Erythroblast (primary cell): ENCODE data around the gene HERC4.

ENCODE experiments used
- GATA1 ChIP-seq: IDR thresholded peaks from 2 replicates; pipeline ENCODE4 v1.6.1; 2011; ENCODE audit warnings: low read depth, mild to moderate bottlenecking, control low read depth, low read length, moderate library complexity
- POLR2A ChIP-seq: IDR thresholded peaks from 2 replicates; pipeline ENCODE4 v1.6.1; 2011; ENCODE audit warnings: mild to moderate bottlenecking, low read length

DNA sequence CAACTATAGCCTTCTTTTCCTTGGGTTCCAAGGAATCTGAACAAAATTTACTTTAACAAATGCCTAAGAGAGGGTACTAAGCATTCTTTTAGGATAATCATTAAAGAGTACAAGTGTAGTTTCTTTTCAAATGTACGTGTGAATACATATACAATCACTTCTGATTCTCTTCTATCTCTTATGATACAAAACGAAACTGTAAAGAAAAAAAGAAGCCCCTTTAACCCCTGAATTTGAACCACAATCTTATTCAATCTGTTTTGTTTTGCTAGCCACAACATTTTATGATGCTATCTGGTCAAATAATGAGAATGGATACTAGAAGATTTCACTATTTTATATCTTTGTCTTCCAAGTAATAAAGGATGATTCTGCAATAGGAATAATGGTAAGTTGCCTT, 141.9 kb downstream of the HERC4 start:
- no peak for TF ChIP-seq POLR2A
- TF ChIP-seq GATA1, result no peak
